GM12878 (cell line): ENCODE measurements around the gene MIEN1. TPM values are rescaled to one million over a fixed set of nuclear protein-coding genes. Genes with fewer than 3 reads are reported as not detected.

Source experiments
- ATAC-seq: fragments of 200-7000 bp; cut with Tn5 transposase; 3 replicates; pipeline ENCODE4 v1.9.1; 2020; ENCODE audit warnings: mild to moderate bottlenecking, moderate library complexity
- BruUV-seq: library from RNA; stranded (reverse); fragments of 400-500 nt; replicated peaks from 2 replicates; lab custom pipeline; 2021; lab: Mats Ljungman, UMichigan
- CTCF ChIA-PET: fragments of 300-600 bp; sonication (Branson Sonifier 250); formaldehyde crosslinking; extraction: SDS; loops from one replicate; lab custom pipeline; 2021; ENCODE audit warnings: inconsistent platforms; lab: Yijun Ruan, JAX
- POLR2A ChIA-PET: fragments of 350-600 bp; formaldehyde crosslinking; extraction: SDS; loops from one replicate; lab custom pipeline; 2021; ENCODE audit warnings: inconsistent platforms; lab: Charles Lee
- RAD21 ChIA-PET: fragments of 300-600 bp; sonication (Branson Sonifier 250); formaldehyde crosslinking; loops from one replicate; lab custom pipeline; 2023; ENCODE audit warnings: antibody characterized with exemption; ENCODE audit not compliant: unreplicated experiment; lab: Charles Lee
- SMC1A ChIA-PET: fragments of 300-600 bp; sonication (Branson Sonifier 250); formaldehyde crosslinking; loops from one replicate; lab custom pipeline; 2023; ENCODE audit not compliant: unreplicated experiment, uncharacterized antibody; lab: Charles Lee
- DNase-seq: peaks from one replicate; pipeline ENCODE4 v3.0.0-alpha.2; 2011; ENCODE audit warnings: low read depth, low spot score
- FAIRE-seq: peaks from 3 replicates; lab custom pipeline; 2011; peaks lifted over from hg19 to GRCh38; lab: Jason Lieb, UNC
- H2AFZ ChIP-seq: 2 replicates; pipeline ENCODE4 v1.6.0; 2011; ENCODE audit warnings: low read depth, low read length, control low read depth; ENCODE audit not compliant: control insufficient read depth
- H3K27ac ChIP-seq: 2 replicates; pipeline ENCODE4 v1.5.1; 2011; ENCODE audit warnings: control low read depth; ENCODE audit not compliant: control insufficient read depth, insufficient read depth
- H3K27me3 ChIP-seq, 2 experiments: replicated peaks in 1 of 2; 2 replicates each; pipeline versions ENCODE4 v1.6.0 to v1.6.1; 2011; ENCODE audit warnings: low read length in 1 of 2; ENCODE audit not compliant: control insufficient read depth in 2 of 2, insufficient read depth in 2 of 2
- H3K36me3 ChIP-seq, 2 experiments: 2 replicates each; pipeline ENCODE4 v1.5.1; 2011; ENCODE audit warnings: low read length in 1 of 2; ENCODE audit not compliant: control insufficient read depth in 2 of 2, insufficient read depth in 2 of 2
- H3K4me1 ChIP-seq: 2 replicates; pipeline ENCODE4 v1.6.1; 2011; ENCODE audit warnings: mild to moderate bottlenecking, low read length, moderate library complexity, mixed read lengths; ENCODE audit not compliant: control insufficient read depth, insufficient read depth
- H3K4me2 ChIP-seq: 2 replicates; pipeline ENCODE4 v1.6.0; 2011; ENCODE audit warnings: control low read depth; ENCODE audit not compliant: control insufficient read depth, insufficient read depth
- H3K4me3 ChIP-seq: fragments of 200-600 bp; sonication (generic); 2 replicates; pipeline ENCODE4 v1.5.1; 2016
- H3K79me2 ChIP-seq: 2 replicates; pipeline ENCODE4 v1.6.0; 2011; ENCODE audit warnings: low read length; ENCODE audit not compliant: control insufficient read depth, insufficient read depth
- H3K9ac ChIP-seq: 2 replicates; pipeline ENCODE4 v1.8.0; 2011; ENCODE audit warnings: low read length, control low read depth, mixed read lengths; ENCODE audit not compliant: control insufficient read depth, insufficient read depth
- H3K9me3 ChIP-seq: replicated peaks from 3 replicates; pipeline ENCODE4 v1.5.1; 2011; ENCODE audit warnings: mild to moderate bottlenecking, low read length; ENCODE audit not compliant: control insufficient read depth, insufficient read depth
- H4K20me1 ChIP-seq: 2 replicates; pipeline ENCODE4 v1.6.0; 2011; ENCODE audit not compliant: control insufficient read depth, insufficient read depth
- BACH1 ChIP-seq: fragments of 450-650 bp; IDR thresholded peaks from 2 replicates; pipeline ENCODE4 v1.6.1; 2017; ENCODE audit warnings: mild to moderate bottlenecking, borderline replicate concordance
- BCL3 ChIP-seq: IDR thresholded peaks from 2 replicates; pipeline ENCODE4 v1.6.1; 2011; ENCODE audit warnings: borderline replicate concordance, low read depth, mild to moderate bottlenecking, moderate library complexity, low read length; ENCODE audit not compliant: insufficient read depth, poor library complexity, severe bottlenecking
- BRCA1 ChIP-seq: IDR thresholded peaks from 2 replicates; pipeline ENCODE4 v1.6.1; 2011; ENCODE audit warnings: low read depth, low read length, improper control_type of control experiment
- CEBPB ChIP-seq, 2 experiments: fragments of 150-350 bp in 1 of 2; IDR thresholded peaks; 2 replicates each; pipeline ENCODE4 v1.6.1; 2012 to 2014; ENCODE audit warnings: low read depth in 2 of 2, low read length in 2 of 2, borderline replicate concordance in 1 of 2, inconsistent platforms in 1 of 2
- CHD4 ChIP-seq: fragments of 200-600 bp; sonication (generic); IDR thresholded peaks from 2 replicates; pipeline ENCODE4 v1.6.1; 2016; ENCODE audit warnings: mild to moderate bottlenecking
- GABPA ChIP-seq: IDR thresholded peaks from 2 replicates; pipeline ENCODE4 v1.6.1; 2014; ENCODE audit warnings: antibody characterized with exemption, low read depth, mild to moderate bottlenecking, inconsistent platforms
- HDGF ChIP-seq: fragments of 450-650 bp; IDR thresholded peaks from 2 replicates; pipeline ENCODE4 v1.6.1; 2016; ENCODE audit warnings: antibody characterized with exemption
- IKZF1 ChIP-seq: fragments of 450-650 bp; conservative IDR thresholded peaks from 2 replicates; pipeline ENCODE4 v1.6.1; 2017; ENCODE audit warnings: antibody characterized with exemption, mild to moderate bottlenecking
- IKZF2 ChIP-seq, 2 experiments: fragments of 450-650 bp; IDR thresholded peaks; 2 replicates each; pipeline ENCODE4 v1.6.1; 2017; ENCODE audit warnings: mild to moderate bottlenecking in 2 of 2, moderate library complexity in 2 of 2
- NR2F1 ChIP-seq: fragments of 450-650 bp; conservative IDR thresholded peaks from 2 replicates; pipeline ENCODE4 v1.6.1; 2017; ENCODE audit warnings: mild to moderate bottlenecking
- POLR2A ChIP-seq: IDR thresholded peaks from 2 replicates; pipeline ENCODE4 v1.6.1; 2011; ENCODE audit warnings: low read depth, mild to moderate bottlenecking, low read length
- SMAD5 ChIP-seq: IDR thresholded peaks from 2 replicates; pipeline ENCODE4 v1.6.1; 2016; ENCODE audit warnings: antibody characterized with exemption, low read depth
- YY1 ChIP-seq: IDR thresholded peaks from 2 replicates; pipeline ENCODE4 v1.6.1; 2011; ENCODE audit warnings: low read depth, mild to moderate bottlenecking, low read length
- ZBTB4 ChIP-seq: fragments of 450-650 bp; formaldehyde crosslinking; IDR thresholded peaks from 2 replicates; pipeline ENCODE4 v1.4.0; 2022; ENCODE audit warnings: mild to moderate bottlenecking, moderate library complexity
- ZNF384 ChIP-seq: IDR thresholded peaks from 2 replicates; pipeline ENCODE4 v1.6.1; 2012; ENCODE audit warnings: low read depth, mild to moderate bottlenecking, low read length, improper control_type of control experiment, borderline replicate concordance
- ZNF622 ChIP-seq: fragments of 450-650 bp; IDR thresholded peaks from 2 replicates; pipeline ENCODE4 v1.6.1; 2017; ENCODE audit warnings: mild to moderate bottlenecking, inconsistent platforms
- ZZZ3 ChIP-seq: IDR thresholded peaks from 2 replicates; pipeline ENCODE4 v1.6.1; 2011; ENCODE audit warnings: low read depth; ENCODE audit not compliant: control insufficient read depth, insufficient read length
- WGBS: methylation state at CpG from one replicate; pipeline ENCODE4 v1.1.6; 2016; ENCODE audit warnings: low lambda C conversion rate; ENCODE audit not compliant: insufficient replicate concordance, insufficient coverage; ENCODE audit errors: missing lambda C conversion rate; 5-methylcytosine and 5-hydroxymethylcytosine counted together
- in situ Hi-C: fragments of 300-500 bp; cut with MboI; formaldehyde crosslinking; loops from 9 replicates; pipeline ENCODE4 v1.14.3; 2018; ENCODE audit warnings: mixed read lengths
- intact Hi-C: fragments of 100-400 bp; cut with micrococcal nuclease; formaldehyde crosslinking; loops from one replicate; pipeline ENCODE4 v1.14.2; 2022; ENCODE audit not compliant: unreplicated experiment
- polyA plus RNA-seq, 11 experiments: library from polyadenylated mRNA; depleted of rRNA in 4 of 11; unstranded in 6 of 11; stranded (reverse) in 5 of 11; fragments of >200 nt; fragmentation: Nextera tagmentation in 4 of 11; fragmentation: Illumina TruSeq in 1 of 11; extraction: Ambion mirVana in 4 of 11; extraction: Trizol in 1 of 11; gene quantifications; 1 replicate in 1 of 11; 2 replicates in 10 of 11; pipeline versions ENCODE4 v1.2.1 to v1.2.3, GENCODE V29; 2011 to 2016; ENCODE audit warnings: inconsistent platforms in 2 of 11, missing spikeins in 2 of 11, low read depth in 1 of 11
- total RNA-seq, 4 experiments: library from RNA; depleted of rRNA in 3 of 4; stranded (reverse); fragments of >200 nt in 3 of 4; fragmentation: Illumina TruSeq in 1 of 4; extraction: Trizol in 1 of 4; gene quantifications; 2 replicates each; pipeline versions ENCODE4 v1.2.1 to v1.2.3, GENCODE V29; 2013 to 2021
- TF ChIP-seq, protein P1 (sequence below): fragments of 450-650 bp; formaldehyde crosslinking; IDR thresholded peaks from 2 replicates; pipeline ENCODE4 v1.5.0; 2022; ENCODE audit warnings: mild to moderate bottlenecking, missing genetic modification characterization

The MIEN1 gene
- total and polyA plus RNA-seq, 10 of the 15 experiments (the other 5 are each of a cell fraction or from before 2014, with no cell fraction given): 24.9 to 89.1 (median 47.7) TPM

DNA sequence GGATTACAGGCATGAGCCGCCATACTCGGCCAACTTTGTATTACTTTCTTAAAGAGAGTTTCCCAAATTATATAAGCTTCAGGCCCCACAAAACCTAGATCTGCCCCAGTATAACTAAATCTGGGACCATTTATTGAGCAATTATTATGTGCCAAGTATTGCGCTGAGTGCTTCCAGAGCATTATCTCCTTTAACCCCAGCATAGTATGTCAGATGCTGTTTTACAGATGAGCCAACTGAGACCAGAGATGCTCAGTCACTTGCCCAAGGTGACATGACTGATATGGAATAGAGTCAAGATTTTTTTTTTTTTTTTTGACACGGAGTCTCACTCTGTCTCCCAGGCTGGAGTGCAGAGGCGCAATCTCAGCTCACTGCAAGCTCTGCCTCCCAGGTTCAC, 32.4 kb downstream of the MIEN1 start:
- H3K79me2 ChIP-seq: no peaks in the 10 kb centered on the region
- no peaks in the 10 kb centered on the region; the same call in 1 of the 2 replicates for H3K4me1 ChIP-seq
- SMC1A ChIA-PET: no interaction called here
- H3K27me3 ChIP-seq: peaks cover 0 to 7% of the 10 kb centered on the region in 2 experiments; a peak in 2 of 4 replicates
- no peaks in the 10 kb centered on the region for H3K36me3 ChIP-seq
- H3K27ac ChIP-seq: no peak overlapping the region
- no peaks in the 10 kb centered on the region for H4K20me1 ChIP-seq
- H2AFZ ChIP-seq: no peak overlapping the region
- no peak overlapping the region for H3K9ac ChIP-seq
- H3K4me2 ChIP-seq: no peak overlapping the region
- WGBS: 98% methylated on average over 5 of the region's 5 CpGs
- no peak for ATAC-seq
- no peak overlapping the region for H3K4me3 ChIP-seq
- no peak for DNase-seq
- FAIRE-seq: no peak
- RAD21 ChIA-PET: no interaction called here
- in situ Hi-C loops: no loop called here
- CTCF ChIA-PET: interaction anchor here (0.7 kb wide), 1 partner anchor 50 kb away, joined by 3 read pairs; no protein-coding TSS in a partner anchor
- TF ChIP-seq, protein P1, sequence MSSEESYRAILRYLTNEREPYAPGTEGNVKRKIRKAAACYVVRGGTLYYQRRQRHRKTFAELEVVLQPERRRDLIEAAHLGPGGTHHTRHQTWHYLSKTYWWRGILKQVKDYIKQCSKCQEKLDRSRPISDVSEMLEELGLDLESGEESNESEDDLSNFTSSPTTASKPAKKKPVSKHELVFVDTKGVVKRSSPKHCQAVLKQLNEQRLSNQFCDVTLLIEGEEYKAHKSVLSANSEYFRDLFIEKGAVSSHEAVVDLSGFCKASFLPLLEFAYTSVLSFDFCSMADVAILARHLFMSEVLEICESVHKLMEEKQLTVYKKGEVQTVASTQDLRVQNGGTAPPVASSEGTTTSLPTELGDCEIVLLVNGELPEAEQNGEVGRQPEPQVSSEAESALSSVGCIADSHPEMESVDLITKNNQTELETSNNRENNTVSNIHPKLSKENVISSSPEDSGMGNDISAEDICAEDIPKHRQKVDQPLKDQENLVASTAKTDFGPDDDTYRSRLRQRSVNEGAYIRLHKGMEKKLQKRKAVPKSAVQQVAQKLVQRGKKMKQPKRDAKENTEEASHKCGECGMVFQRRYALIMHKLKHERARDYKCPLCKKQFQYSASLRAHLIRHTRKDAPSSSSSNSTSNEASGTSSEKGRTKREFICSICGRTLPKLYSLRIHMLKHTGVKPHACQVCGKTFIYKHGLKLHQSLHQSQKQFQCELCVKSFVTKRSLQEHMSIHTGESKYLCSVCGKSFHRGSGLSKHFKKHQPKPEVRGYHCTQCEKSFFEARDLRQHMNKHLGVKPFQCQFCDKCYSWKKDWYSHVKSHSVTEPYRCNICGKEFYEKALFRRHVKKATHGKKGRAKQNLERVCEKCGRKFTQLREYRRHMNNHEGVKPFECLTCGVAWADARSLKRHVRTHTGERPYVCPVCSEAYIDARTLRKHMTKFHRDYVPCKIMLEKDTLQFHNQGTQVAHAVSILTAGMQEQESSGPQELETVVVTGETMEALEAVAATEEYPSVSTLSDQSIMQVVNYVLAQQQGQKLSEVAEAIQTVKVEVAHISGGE (CRISPR knock-in tag): no peak
- TF ChIP-seq BRCA1 (no peak), CEBPB (IDR thresholded peaks at IDR 0.05; ENCODE audit: borderline replicate concordance in 1 of 2, low read depth in 2 of 2, low read length in 2 of 2) (no peak), HDGF (no peak), ZZZ3 (no peak), ZNF622 (no peak), ZNF384 (no peak), YY1 (no peak), BCL3 (no peak), POLR2A (no peak), BACH1 (no peak), NR2F1 (no peak), ZBTB4 (no peak), GABPA (no peak), IKZF1 (no peak), CHD4 (no peak), IKZF2 (IDR thresholded peaks at IDR 0.05) (no peak), SMAD5 (no peak)
- POLR2A ChIA-PET: interaction anchor here (0.7 kb wide), 2 partner anchors 633 to 797 kb away, joined by 4 read pairs; no protein-coding TSS in a partner anchor
- no TSS peak for BruUV-seq
- intact Hi-C loops: no loop called here
- no peaks in the 10 kb centered on the region for H3K9me3 ChIP-seq
